HG03439 (cell line): ENCODE results near the gene OR56A1.
"Not testable (repeated sequence)": the region's sequence is repeated elsewhere in the genome, so short reads cannot be mapped to it uniquely, and the experiment has no call there.

Experiments used
- ATAC-seq: cut with Tn5 transposase; IDR thresholded peaks from one replicate; pipeline ENCODE4 v1.9.1; 2021; ENCODE audit warnings: mild to moderate bottlenecking, moderate library complexity; ENCODE audit not compliant: unreplicated experiment

The OR56A1 gene, protein sequence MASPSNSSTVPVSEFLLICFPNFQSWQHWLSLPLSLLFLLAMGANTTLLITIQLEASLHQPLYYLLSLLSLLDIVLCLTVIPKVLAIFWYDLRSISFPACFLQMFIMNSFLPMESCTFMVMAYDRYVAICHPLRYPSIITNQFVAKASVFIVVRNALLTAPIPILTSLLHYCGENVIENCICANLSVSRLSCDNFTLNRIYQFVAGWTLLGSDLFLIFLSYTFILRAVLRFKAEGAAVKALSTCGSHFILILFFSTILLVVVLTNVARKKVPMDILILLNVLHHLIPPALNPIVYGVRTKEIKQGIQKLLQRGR

DNA sequence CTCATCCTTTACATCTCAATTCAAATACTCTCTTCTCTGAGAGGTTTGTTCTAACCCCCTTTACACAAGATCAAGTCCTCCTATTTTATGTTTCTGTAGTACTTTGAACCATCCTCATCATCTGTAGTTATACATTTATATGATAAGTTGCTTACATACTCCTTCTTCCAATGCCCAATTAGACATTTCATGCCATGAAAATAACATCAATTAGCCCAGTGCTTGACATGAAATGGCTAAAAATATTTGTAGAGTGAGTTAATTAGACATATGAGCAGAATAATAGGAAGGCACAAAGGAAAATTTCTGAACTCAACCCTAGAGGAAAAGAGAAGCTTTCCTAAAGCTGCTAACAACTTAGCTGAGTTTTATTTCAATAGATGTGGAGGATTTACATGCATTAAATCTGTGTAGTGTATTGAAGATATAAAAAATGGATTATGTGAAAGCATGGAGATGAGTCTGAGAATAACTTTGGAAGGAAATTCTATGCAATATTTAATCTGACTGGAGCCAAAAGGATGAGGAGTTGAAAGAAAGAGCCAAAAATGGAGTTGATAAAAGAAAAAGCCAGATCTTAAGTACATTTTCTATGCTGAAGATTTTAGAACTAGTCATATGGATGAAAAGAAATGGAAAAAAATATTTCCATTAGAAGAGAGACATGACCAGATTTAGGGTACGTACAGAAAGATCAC is at the start of gene OR56A1:
Gene OR56A1 (minus strand): TSS at position 51 of the 698 bp plus-strand sequence. CDS start 3,066 bp downstream, outside the sequence.
- ATAC-seq, result no peak

DNA sequence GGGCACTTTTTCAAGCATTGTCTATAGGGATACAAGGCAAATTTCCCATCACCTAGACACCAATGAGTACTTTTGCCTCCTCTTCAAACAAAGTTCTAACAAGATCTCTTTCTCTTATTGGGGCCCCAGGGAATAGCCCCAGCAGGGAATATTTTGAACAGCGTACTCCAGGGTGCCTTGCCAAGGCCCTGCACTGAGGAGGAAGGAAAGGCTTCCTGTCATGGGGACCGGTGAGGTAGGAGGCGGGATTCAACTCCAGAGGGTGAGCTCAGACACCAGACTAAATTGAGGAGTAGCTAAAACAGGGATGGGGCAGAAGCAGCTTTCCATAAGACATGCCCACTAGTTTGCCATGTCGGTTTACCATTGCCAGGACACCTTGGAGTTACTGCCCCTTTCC is 48.9 kb upstream of the OR56A1 start:
- ATAC-seq, result no peak

DNA sequence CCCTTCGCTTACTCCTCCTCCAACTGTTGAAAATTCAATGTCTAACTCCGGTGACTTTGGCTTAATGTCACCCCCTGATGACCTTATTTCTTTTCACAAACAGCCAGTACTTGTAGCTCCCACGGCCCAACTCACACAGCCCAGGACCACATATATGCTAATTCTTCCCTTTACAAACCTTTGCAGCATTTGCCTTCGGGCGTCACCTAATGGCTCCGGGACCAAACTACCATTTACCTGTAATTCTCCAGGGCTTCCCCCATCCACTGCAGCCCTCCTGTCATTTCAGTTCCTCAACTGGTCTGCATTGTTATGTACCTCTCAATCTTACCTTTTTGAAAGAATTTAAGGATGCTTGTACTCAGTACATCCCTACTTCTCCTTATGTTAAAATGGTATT is 47.2 kb upstream of the OR56A1 start:
- no peak for ATAC-seq

DNA sequence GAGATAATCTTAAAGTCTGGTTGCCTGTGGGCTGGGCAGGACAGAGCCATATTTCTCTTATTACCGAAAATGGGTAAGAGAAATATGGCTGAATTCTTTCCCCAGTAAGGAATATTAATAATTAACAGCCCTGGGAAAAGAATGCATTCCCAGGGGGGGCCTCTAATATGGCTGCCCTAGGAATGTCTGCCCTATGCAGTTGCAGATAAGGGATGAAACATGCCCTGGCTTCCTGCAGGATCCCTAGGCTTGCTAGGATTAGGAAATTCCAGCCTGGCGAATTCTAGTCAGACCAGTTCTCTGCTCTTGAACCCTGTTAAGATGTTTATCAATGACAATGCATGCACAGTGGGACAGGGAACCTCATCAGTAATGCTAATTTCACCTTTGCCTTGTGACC is 45.9 kb upstream of the OR56A1 start:
- not testable (repeated sequence) for ATAC-seq

DNA sequence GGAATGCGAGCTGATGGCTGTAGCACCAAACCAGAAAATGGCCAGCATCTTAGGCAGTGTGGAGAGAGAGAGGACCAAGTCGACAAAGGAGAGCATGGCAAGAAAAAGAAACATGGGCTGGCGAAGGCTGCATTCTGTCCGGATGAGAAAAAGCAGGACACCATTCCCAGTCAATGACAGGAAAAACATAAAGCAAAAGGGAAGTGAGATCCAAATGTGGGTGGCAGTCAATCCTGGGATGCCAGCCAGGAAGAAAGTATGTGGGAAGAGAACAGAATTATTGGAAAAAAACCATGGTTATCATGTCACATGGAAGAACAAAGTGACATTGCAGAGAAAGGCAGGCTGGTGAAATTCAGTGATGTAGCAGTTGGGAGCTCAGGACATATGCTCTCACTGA is 36.9 kb upstream of the OR56A1 start:
- no peak for ATAC-seq

DNA sequence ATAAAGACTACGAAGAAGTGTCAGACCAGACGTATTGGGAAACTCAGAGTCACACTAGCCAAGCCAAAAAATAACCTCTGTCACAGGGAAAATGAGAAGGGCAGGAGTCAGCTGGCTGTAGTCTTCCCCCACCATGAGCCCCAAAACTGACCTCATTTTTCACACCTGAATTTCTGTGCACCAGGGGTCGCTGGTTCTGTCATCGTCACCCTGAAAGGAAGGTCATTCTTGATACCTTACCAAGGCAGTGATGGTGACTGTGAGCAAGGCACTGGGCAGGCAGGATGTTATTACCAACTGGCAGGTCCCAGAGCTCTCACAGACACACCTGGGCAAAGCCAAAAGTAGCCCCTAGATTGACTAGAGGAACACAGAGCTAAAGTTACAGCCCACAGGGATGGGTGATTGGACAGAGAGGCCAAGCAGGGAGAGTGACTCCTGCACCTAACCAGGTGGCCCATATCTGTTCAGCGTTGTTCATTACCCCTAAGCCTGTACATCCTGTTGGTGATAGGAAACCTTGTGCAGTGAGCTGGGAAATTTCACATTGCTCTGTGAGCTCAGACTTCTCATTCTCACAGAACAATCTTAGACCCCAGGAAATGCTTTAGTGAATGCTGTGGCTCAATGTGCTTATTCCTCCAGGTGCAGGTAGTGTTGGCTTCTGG is 32.3 kb upstream of the OR56A1 start:
- no peak for ATAC-seq

DNA sequence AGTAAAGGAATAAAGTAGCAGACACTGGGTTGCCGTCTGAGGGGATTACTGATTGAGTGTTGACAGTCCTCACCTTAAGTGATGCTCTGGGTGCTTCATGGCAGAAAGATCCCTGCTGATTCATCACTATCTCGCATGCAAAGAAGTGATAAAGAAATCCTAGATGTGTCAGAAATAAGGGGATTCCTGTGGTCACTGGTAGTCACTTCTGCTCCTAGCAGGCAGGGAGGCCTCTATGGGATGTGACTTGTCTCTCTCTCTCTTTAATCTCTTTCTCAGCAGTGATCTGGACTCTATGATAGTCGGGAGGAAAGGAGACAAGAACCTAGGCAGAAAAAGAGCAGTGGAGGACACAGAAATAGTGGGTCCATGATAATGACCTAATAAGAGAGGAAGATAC is 30.9 kb upstream of the OR56A1 start:
- ATAC-seq, result no peak

DNA sequence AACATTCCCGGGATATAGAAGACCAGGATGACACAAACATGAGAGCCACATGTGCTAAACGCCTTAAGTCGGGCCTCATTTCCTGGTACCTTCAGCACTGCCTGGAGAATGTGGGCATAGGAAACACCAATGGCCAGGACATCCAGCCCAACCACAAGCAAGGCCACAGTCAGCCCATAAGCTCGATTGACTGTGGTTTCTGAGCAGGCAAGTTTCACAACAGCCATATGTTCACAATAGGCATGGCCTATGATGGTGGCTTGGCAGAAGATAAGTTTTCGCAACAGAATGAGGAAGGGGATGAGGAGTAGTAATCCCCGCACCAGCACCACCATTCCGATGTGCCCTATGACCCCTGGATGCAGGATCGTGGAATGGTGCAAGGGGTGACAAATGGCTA is 26.9 kb upstream of the OR56A1 start:
- no peak for ATAC-seq

DNA sequence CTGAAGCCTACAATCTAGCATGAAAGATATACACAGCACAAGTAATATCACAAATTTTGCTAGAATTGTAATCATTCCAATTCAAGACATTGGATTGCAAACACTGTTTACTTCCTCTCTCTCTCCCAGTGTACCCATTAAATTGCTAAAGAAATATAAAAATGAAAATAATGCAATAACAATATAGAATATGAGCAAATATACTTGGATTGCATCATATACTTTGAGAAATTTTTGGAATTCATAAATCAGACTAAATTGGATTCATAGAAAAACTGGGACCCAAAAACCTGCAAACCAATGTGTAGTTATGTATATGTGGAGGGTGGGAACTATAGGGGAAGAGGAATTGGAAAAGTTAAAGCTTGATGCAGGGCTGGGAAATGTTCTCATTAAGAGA is 25.0 kb upstream of the OR56A1 start:
- ATAC-seq, result no peak

DNA sequence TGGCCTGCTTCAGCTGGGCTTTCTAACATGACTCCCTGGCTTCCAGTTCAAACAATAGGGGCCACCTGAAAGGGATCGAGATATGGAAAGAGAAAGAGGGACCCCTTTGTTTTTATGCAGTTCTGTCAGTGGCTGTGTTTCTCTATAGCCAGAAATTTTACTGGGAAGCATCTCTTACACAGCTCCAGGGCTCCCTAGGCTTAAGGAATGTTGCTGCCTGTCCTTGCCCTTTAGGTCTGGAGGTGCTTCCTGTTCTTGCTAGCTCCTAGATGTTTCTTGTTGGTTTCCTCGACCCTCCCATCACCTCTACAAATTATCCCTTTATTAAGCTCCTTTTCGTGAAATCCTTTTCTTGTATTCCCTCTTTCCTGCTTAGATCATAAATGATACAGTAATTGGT is 21.8 kb upstream of the OR56A1 start:
- ATAC-seq, result no peak

DNA sequence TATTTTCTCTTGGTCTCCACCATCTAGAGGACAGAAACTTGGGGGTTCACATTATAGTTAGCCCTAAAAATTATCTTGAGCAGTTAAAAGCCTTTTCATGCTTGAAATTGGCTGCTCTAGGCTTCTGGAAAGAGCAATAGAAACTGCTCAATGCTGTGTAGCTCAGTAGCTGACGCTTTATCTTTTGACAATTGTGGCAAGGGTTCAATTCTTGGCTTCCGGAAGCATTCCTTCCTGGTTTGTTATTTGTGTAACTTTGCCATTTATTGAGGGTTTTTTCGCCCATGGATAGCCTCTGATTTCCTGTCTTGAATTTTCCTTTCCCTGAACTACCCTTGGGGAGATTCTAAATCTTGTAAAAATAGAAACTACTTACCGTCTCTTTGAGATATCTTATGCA is 10.3 kb upstream of the OR56A1 start:
- no peak for ATAC-seq

DNA sequence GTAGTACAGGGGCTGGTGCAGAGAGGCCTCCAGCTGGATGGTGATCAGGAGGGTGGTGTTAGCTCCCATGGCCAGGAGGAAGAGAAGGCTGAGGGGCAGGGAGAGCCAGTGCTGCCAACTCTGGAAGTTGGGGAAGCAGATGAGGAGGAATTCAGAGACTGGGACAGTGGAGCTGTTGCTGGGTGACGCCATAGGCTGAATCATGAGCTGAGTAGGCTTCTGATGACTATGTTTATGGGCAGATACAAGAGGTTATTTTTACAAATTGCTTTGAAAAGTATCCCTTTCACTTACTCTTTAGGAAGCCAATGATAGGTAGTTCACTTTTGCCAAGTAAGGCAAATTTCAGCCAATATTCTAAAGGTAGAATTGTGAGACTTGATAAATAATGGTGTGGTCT is 3.1 kb downstream of the OR56A1 start:
- no peak for ATAC-seq

DNA sequence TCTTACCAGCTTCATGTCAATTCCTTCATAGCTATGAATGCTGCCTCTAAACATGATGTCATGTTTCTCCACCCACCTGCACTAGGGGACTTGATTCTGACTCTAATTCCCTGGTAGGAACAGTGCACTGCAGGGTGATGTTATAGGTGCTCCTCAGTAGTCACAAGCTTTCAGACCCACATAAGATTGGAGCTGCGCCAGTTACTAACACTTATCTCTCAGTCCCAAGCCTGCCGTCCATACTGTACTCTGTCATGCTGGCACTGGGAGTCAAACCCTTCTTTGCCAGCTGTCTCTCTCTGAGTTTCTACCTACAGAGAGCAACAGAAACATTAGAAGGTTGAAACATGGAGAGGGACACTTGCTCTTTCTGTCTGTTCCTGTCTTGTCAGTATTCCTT is 5.5 kb downstream of the OR56A1 start:
- ATAC-seq, result no peak

DNA sequence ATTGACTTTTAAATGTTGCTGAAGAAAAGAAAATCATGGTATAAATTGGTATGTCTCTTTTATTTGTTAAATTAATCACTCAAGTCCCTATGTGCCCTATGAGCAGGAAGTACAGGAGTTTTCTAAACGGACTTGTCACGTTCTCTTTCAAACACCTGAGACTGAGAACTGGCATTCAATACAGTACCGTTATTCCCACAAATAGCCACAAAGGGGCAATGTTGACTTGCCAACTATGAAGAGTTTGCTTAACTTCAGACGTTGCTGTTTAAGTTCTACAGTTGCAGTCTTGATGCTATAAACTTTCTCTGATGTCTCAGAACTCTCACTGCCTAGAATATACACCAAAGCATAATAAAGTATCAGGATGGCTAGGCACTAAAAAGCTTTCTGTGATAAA is 7.6 kb downstream of the OR56A1 start:
- ATAC-seq, result no peak

DNA sequence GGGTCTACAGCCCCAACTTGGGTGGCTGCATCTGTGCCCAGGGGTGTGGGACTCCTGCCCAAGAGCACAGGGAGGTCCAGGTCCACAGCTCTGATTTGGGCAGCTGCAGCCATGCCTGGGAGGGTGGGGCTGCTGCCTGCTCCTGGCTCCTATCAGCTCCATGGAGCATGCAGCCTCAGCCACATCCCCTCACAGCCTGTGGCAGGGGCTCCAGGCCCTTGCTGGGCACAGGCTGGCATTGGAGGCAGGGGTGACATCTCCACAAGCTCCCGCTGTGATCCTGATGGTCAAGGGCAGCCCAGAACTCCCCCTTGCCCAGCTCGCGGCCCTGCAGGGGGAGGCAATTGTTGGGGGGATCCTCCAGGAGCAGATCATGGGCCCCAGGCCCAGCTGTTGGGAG is 17.5 kb downstream of the OR56A1 start:
- no peak for ATAC-seq

DNA sequence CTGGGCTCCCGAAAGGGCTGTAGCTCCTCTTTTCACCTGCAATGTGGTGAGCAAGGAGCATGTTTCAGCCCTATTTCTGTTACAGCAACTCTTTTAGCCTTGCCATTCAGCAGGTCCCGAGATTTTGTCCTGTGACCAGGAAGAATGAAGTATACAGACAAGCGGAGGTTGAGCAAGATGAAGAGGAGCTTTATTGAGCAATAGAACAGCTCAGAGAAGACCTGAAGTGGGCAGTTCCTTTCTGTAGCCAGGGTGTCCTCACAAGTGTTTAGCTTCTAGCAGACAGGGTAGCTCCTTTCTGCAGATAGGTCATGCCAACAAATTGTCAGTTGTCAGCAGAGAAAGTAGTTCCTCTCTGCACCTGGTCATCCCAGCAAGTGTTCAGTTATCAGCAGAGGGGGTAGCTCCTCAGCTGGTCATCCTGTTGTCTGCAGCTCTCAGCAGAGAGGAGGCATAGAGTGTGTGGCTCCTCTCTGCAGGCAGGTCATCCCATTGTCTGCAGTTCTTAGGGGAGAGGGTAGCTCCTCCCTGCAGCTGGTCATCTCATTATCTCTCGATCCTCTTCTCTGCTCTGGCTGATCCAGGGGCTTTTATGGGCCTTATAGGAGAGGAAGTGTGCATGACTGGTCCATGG is 18.4 kb downstream of the OR56A1 start:
- no peak for ATAC-seq

DNA sequence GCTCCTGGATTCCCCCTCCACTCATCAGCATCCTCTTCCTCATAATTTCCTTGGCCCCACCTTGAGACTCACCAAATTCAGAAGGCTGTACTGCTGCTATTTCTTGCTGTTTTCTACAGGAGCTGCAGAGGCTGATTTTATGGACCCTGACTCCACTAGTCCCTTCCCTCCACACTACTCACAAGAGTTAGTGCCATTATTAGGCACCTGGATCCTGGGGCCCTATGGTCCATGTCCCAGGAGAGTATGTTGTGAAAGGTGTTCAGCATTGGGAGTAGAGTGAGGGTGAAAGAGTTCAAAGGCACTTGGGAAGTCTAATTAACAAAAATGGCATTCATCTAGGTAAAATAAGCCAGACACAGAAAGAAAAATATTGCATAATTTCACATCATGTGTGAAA is 23.7 kb downstream of the OR56A1 start, which contains the start of gene OR56A4:
Gene OR56A4 (minus strand): TSS at position 101 of the 400 bp plus-strand sequence. CDS start 3,954 bp downstream, outside the sequence.
- ATAC-seq, result no peak

DNA sequence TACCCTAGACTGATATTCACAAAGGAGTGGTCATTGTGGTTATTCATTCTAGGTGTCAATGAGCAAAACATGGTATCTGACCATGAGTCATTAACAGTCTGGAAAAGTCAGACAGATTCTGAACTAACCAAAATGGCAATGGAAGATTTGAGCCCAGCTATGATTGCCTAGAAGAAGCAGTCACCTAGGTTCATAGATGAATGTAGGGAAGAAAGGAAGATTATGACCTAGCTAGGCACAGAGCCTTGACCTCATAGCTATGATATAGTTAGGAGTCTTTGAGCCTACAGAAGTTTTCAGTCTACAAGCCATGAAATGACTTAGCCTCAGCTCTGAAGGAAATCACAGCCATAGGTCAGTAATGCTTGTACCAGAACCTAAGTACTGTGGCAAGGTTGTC is 24.2 kb downstream of the OR56A1 start:
- ATAC-seq, result no peak

DNA sequence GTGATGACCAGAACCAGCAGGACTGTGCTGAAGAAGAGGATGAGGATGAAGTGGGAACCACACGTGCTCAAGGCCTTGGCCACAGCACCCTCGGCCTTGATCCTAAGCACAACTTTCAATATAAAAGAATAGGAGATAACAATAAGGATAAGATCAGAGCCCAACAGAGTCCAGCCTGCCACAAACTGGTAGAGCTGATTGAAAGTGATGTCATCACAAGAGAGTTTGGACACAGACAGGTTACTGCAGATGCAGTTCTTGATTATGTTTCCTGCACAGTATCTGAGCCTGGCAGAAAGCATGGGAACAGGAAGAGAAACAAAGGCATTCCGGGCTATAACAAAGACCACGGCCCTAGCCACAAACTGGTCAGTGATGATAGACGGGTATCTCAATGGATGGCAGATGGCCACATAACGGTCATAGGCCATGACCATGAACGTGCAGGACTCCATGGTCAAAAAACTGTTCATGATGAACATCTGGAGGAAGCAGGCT is 28.3 kb downstream of the OR56A1 start:
- ATAC-seq, result no peak

DNA sequence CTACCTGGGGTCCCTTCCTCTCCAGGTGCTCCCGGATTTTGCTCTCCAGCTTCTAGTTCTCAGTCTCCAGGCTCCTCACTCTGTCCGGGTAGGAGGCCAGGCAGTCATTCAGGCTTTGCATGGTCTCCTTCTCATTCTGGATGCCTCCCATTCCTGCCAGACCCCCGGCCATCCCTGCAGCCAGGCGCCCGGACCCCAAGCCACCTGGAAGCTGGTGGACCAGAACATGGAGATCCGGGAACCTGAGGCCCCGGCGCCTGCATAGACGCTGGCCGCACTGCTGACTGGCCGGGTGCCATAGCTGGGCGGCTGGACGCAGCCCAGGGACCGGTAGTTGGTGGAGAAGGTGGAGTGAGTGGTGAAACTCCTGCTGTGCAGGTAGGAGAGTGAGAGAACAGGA is 35.8 kb downstream of the OR56A1 start:
- no peak for ATAC-seq

DNA sequence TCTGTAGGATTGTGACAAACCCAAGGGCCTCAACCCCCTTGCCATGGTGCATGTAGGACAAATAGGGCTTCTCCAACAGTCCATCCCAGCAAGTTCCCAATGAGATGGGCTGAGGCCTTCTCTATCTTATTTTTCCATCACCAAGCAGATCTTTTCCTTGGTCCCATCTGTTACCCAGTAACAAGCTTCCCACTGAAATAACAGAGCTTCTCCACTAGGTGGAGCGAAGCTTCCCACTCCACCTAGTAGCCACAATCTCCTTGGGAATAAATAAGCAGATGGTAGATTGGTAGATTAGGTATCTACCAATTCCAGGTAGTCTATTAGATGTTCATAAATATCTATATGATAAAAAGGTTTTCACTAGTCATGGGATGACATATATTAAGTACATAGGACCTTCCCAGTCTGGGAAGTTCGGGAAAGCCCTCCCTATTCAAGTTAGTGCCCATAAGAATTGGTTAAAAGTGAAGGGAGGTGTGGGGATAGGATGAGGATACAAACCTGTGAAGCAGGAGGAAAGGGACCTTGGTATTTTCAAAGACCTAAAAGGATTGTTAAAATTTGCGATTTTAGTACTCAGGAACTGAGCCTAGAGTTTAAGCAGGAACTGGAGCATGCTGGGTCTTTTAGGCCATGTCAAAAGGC is 37.8 kb downstream of the OR56A1 start:
- ATAC-seq, result no peak
